SKM-1 treated with dmso at 0.1 percent for 144 hours (cell line): ENCODE results near the gene C10orf105.

ENCODE experiments used
- DNase-seq: peaks from one replicate; lab custom pipeline; 2025; ENCODE audit not compliant: unreplicated experiment; lab: John Stamatoyannopoulos, UW

C10orf105 gene

GRCh38 chr10:71719464-71720201, at the start of gene C10orf105:
Gene C10orf105 (minus strand): TSS chr10:71719778. CDS start chr10:71716337, 3,441 bp downstream.
- DNase-seq: no peak

DNA sequence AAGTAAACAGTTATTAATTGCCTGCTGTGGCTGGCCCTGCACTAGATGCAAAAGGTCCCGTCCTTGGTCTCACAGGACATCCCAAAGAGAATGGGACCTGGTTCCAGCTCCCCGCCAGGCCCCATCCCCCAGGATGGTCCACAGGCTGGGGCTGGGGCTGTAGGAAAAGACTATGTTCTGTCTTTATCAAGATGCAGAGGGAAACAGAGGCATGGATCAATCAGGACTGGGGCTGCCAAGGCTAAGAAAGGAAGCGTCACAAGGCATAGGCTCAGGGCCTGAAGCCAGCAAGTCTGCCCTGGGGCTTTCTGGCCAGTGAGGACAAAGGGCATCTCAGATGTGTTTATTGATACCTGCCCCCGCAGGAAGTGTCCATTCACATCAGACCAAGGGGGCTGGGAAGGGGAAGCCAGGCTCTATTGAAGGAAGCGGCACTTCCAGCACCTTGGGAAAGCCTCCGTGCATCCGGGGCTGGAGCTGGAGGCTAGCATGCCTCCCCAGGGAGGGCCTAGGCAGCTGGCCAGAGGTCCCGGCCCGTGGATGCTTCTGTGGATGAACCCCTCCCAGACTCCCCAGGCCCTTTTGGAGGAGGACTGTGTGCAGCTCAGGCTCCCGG, 48.0 kb upstream of the C10orf105 start:
- no peak for DNase-seq

GRCh38 chr10:71766717-71767419, 47.3 kb upstream of the C10orf105 start:
- no peak for DNase-seq

GRCh38 chr10:71765906-71766716, 46.5 kb upstream of the C10orf105 start:
- no peak for DNase-seq

DNA sequence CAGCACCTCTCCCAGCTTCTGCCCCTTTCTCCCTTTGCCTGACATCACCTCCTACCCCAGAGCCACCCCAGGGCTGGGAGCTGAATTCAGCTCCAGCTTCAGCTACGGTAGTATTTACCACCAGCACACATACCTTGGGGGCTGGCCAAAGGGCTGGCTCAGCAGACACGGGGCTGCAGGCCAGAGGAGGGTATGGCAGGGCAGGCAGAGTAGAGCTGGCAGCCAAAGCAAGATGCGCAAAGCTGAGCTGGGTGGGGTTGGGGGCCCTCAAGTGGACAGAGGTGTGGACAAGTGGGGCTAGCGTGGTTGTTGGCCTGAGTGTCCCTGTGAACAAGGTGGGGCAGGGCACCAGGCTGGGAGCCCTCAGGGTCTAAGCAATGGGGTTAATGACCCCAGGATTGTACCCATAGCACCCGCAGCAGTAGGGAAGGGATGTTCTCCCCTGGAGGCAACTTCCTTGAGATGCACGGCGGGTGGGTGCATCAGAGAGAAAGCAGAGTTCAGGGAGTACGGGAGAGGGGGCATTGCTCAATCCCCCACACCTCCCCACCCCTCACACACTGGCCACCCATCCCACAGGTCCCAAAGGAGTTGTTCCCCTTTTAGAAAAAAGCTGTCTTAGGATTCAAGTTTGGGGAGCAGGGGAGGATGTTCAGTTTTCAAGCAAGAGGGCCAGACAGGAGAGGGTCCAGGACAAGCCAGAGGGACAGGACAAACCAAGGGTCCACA, 45.8 kb upstream of the C10orf105 start:
- DNase-seq: peak; percentile 26

DNA sequence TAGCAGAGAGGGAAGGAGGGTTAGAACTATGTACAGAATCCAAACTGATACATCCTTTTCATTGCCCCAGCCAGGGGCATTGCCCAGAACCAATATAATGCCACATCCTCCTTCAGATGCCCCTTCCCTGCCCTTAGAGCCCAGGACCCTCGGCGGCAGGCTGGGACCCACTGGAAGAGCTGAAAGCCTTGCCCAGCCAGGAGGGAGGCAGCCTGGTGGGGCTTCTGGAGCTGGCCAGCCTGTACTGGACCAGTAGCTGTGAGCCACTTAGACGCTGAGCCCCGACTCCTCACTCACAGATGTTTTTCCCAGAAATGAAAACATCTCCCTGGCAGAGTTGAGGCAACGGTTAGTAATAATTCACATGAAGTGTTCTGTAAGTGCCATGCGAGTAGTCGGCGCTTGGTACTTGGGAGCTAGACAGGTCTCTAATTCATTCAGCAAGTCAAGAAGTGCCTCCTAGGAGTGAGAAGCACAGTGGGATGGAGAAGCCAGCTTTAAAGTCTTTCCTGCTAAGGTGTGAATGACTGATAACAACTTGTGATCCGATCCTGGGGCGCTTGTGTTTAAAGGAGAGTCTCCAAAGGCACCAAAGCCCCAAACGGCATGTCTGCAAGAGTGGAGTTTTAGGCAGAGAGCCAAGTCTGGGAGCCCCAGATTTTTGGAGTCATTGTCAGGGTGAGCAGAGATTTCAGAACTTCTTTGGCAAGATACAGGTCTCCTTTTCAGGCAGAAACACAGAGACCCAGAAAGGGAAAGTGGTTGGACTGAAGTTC, 44.0 kb upstream of the C10orf105 start:
- DNase-seq: no peak

- DNase-seq: no peak
Measured at GRCh38 chr10:71762324-71762723, 42.7 kb upstream of the C10orf105 start.

DNA sequence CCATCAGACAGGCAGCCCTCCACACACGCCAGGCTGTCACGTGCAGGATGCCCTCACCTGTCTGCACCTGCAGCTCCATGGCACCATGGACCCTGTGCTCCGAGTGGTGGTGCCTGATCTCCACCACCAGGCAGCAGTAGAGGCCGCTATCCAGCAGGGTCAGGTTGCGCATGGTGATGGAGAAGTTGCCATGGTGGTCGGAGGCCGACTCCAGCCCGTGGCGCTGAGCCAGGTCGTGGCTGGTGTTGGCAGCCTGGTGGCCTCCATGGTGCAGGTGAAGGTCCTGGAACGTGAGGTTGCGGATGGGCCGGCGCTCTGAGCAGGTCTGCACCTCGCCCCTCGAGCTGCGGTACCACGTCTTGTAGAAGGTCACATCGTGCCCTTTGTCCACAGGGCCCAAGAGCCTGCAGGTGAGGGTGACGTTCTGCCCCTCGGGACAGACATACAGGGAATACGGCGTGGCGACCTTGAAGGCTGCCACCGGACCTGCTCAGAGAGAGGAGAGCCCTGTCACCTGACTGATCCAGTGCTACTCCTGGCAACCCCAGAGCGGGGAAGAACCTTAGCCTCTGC, 42.0 kb upstream of the C10orf105 start:
- no peak for DNase-seq

- DNase-seq: no peak
Measured at GRCh38 chr10:71761105-71761511, 41.5 kb upstream of the C10orf105 start.

- no peak for DNase-seq
Measured at GRCh38 chr10:71757399-71757922, 37.9 kb upstream of the C10orf105 start.

GRCh38 chr10:71756311-71757191, 37.0 kb upstream of the C10orf105 start:
- no peak for DNase-seq

DNA sequence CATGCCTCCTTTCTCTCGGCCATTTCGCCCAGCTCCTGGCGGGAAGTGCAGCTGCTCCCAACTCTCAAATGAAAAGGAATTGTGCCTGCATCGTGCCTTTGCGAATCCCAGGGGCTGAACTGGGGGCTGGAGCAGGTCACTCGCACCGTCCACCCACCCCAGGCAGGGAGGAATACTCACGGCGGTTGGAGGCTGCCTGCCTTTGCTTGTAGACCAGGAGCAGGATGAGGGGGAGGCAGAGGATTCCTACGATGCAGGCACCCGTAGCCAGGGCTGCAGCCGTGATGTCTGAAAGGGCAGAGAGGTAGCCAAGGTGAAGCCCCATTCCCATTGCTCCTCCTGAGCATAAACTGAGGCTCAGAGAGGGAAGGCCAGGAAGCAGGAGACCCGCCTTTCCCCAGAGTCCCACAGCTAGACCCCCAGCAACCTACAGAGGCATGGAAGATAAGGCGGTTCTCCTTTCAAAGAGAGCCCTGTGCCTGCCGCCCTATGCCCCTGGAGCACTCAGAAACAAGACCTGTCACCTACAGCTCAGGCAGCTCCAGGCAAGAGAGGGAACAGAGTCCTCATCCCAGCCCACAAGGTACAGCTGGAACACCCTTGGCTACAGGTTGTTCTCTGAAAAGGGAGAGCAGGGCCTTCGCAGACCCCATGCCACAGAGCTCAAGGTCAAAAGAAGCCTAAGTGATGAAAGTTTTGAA, 35.8 kb upstream of the C10orf105 start:
- DNase-seq: no peak

GRCh38 chr10:71754562-71754961, 35.0 kb upstream of the C10orf105 start:
- peak; percentile 68 for DNase-seq

DNA sequence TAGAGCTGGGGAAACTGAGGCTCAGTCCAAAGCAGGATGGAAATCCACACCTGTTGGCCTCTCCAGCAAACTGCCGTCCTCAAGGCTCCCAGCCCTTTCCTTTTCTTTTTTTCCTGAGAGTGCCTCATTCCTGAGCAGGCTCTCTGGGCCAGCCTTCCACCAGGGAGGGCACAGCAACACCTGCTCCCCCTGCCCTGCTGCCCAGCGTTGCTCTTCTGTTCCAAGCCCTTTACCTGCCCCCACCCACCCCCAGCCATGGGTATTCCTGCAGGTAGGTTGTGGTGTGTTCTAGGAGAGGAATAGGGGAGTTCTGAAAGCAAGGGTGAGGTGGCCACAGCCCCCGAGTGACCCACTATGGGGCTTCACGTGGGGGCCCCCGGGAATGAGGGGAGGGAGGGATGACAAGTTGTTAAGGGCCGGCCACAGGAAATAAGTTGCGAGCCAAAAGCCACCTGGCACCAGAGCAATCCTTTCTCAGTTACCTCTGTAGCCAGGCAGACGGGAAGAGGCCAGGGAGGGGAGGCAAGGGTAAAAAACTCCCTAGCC, 34.5 kb upstream of the C10orf105 start:
- no peak for DNase-seq

GRCh38 chr10:71753091-71753959, 33.7 kb upstream of the C10orf105 start:
- peak; percentile 98 for DNase-seq

GRCh38 chr10:71752391-71753090, 33.0 kb upstream of the C10orf105 start:
- DNase-seq: no peak
